Upper lobe of left lung (tissue), 6 donors: ENCODE results near the gene SLC16A8. TPM values are rescaled to one million over a fixed set of nuclear protein-coding genes. Genes with fewer than 3 reads are reported as not detected.

ENCODE experiments used
- ATAC-seq, 2 donors: fragments of 200-7000 bp; cut with Tn5 transposase; one replicate each; pipeline ENCODE4 v1.9.1; 2022; ENCODE audit warnings: mild to moderate bottlenecking in 2 of 2, moderate library complexity in 2 of 2; ENCODE audit not compliant: low FRiP score in 2 of 2
- DNase-seq, 2 donors: peaks; one replicate each; pipeline ENCODE4 v3.0.0-alpha.2; 2019 to 2020
- H3K27ac ChIP-seq, 4 donors: fragments of 200-600 bp; sonication (generic); one replicate each; pipeline ENCODE4 v1.5.1; 2016 to 2019
- H3K27me3 ChIP-seq, 4 donors: fragments of 200-600 bp; sonication (generic); one replicate each; pipeline ENCODE4 v1.5.1; 2017 to 2019
- H3K36me3 ChIP-seq, 4 donors: fragments of 200-600 bp; sonication (generic); one replicate each; pipeline ENCODE4 v1.5.1; 2016 to 2019
- H3K4me1 ChIP-seq, 4 donors: fragments of 200-600 bp; sonication (generic); one replicate each; pipeline ENCODE4 v1.5.1; 2018 to 2019
- H3K4me3 ChIP-seq, 4 donors: fragments of 200-600 bp; sonication (generic); one replicate each; pipeline ENCODE4 v1.5.1; 2017 to 2019; ENCODE audit warnings: mild to moderate bottlenecking in 2 of 4, moderate library complexity in 1 of 4
- H3K9me3 ChIP-seq, 4 donors: fragments of 200-600 bp; sonication (generic); one replicate each; pipeline ENCODE4 v1.5.1; 2018 to 2019
- CTCF ChIP-seq, 6 experiments: fragments of 450-650 bp in 4 of 6; fragments of 200-600 bp in 2 of 6; sonication (generic) in 2 of 6; IDR thresholded peaks; one replicate each; pipeline ENCODE4 v1.5.1; 2016 to 2019; ENCODE audit warnings: antibody characterized with exemption in 6 of 6
- EP300 ChIP-seq, 4 donors: sonication (generic); formaldehyde crosslinking; IDR thresholded peaks; one replicate each; pipeline ENCODE4 v1.5.1; 2017; ENCODE audit warnings: antibody characterized with exemption in 4 of 4, control low read depth in 2 of 4
- POLR2A ChIP-seq, 4 donors: fragments of 450-650 bp; IDR thresholded peaks; one replicate each; pipeline ENCODE4 v1.5.1; 2016 to 2017; ENCODE audit warnings: antibody characterized with exemption in 4 of 4, mild to moderate bottlenecking in 2 of 4
- POLR2AphosphoS5 ChIP-seq, 2 donors: sonication (generic); formaldehyde crosslinking; IDR thresholded peaks; one replicate each; pipeline ENCODE4 v1.5.1; 2017; ENCODE audit warnings: antibody characterized with exemption in 2 of 2
- WGBS, 2 donors: methylation state at CpG; one replicate each; pipeline ENCODE4 v1.1.5; 2017 to 2018; 5-methylcytosine and 5-hydroxymethylcytosine counted together
- total RNA-seq, 6 donors: library from RNA; depleted of rRNA in 4 of 6; stranded (reverse); fragments of >200 nt in 4 of 6; gene quantifications; one replicate each; pipeline versions ENCODE4 v1.1.0 to v1.2.1, GENCODE V29; 2016 to 2021
- donor health status: DM: no; HTN: no; CAD: no; lungs with moderate emphysema.
- donor health status: DM: no; HTN: yes; CAD: no; lungs with severe emphysema.

The SLC16A8 gene
- total RNA-seq, 6 donors from 2014 or later: 0.26 to 6.3 (median 0.73) TPM; not detected in 2

- H3K36me3 ChIP-seq: no peaks in the 10 kb centered on the region
- WGBS, 2 donors: 31 to 38% methylated on average over 13 to 30 of the region's 30 CpGs
- no peak overlapping the region for H3K27ac ChIP-seq
- ATAC-seq (peak; percentile 68 to 84), DNase-seq (peak; percentile 83 to 86)
- peaks cover 5 to 16% (median 10%) of the 10 kb centered on the region in 4 donors for H3K4me1 ChIP-seq
- H3K27me3 ChIP-seq: no peaks in the 10 kb centered on the region
- no peak overlapping the region for H3K4me3 ChIP-seq
- H3K9me3 ChIP-seq: no peaks in the 10 kb centered on the region
- no peak for TF ChIP-seq POLR2AphosphoS5 (IDR thresholded peaks at IDR 0.05)
- peak; percentile 87 to 96 (median 94) for TF ChIP-seq CTCF (IDR thresholded peaks at IDR 0.05)
Measured at GRCh38 chr22:38051900-38052862, 31.8 kb downstream of the SLC16A8 start.

- Histone ChIP-seq H3K4me3 (no peak overlapping the region), H3K27ac (no peak overlapping the region), H3K4me1 (peaks cover 0 to 7% (median 5%) of the 10 kb centered on the region in 4 donors), H3K27me3 (no peaks in the 10 kb centered on the region), H3K9me3 (no peaks in the 10 kb centered on the region), H3K36me3 (no peaks in the 10 kb centered on the region)
- no peak for ATAC-seq
- DNase-seq: no peak
- TF ChIP-seq EP300 (IDR thresholded peaks at IDR 0.05) (no peak), POLR2A (IDR thresholded peaks at IDR 0.05) (no peak), POLR2AphosphoS5 (IDR thresholded peaks at IDR 0.05) (no peak), CTCF (IDR thresholded peaks at IDR 0.05) (no peak)
- 77 to 78% methylated on average over 3 to 8 of the region's 8 CpGs for WGBS, 2 donors
Measured at GRCh38 chr22:38051261-38051660, 32.7 kb downstream of the SLC16A8 start.

- Histone ChIP-seq H3K27ac (no peak overlapping the region), H3K9me3 (no peaks in the 10 kb centered on the region), H3K27me3 (no peaks in the 10 kb centered on the region), H3K4me3 (no peak overlapping the region), H3K36me3 (no peaks in the 10 kb centered on the region), H3K4me1 (peaks cover 0 to 7% (median 5%) of the 10 kb centered on the region in 4 donors)
- no peak for ATAC-seq
- 91 to 95% methylated on average over 7 of the region's 7 CpGs for WGBS, 2 donors
- no peak for DNase-seq
- TF ChIP-seq EP300 (IDR thresholded peaks at IDR 0.05): no peak
- no peak for TF ChIP-seq POLR2AphosphoS5 (IDR thresholded peaks at IDR 0.05)
- TF ChIP-seq POLR2A (IDR thresholded peaks at IDR 0.05): no peak
- TF ChIP-seq CTCF (IDR thresholded peaks at IDR 0.05): no peak
Measured at GRCh38 chr22:38050720-38051119, 33.3 kb downstream of the SLC16A8 start.

- DNase-seq (no peak), ATAC-seq (no peak)
- WGBS, 2 donors: 85% methylated on average over 17 to 20 of the region's 20 CpGs
- Histone ChIP-seq H3K9me3 (no peaks in the 10 kb centered on the region), H3K4me1 (peaks cover 0 to 7% (median 5%) of the 10 kb centered on the region in 4 donors), H3K36me3 (no peaks in the 10 kb centered on the region), H3K27ac (no peak overlapping the region), H3K4me3 (no peak overlapping the region), H3K27me3 (no peaks in the 10 kb centered on the region)
- TF ChIP-seq POLR2AphosphoS5 (IDR thresholded peaks at IDR 0.05) (no peak), CTCF (IDR thresholded peaks at IDR 0.05) (no peak), EP300 (IDR thresholded peaks at IDR 0.05) (no peak), POLR2A (IDR thresholded peaks at IDR 0.05) (no peak)
Measured at GRCh38 chr22:38049812-38050619, 34.0 kb downstream of the SLC16A8 start.
